GM23338 (cell line): ENCODE results near the gene VSTM1. TPM values are rescaled to one million over a fixed set of nuclear protein-coding genes. Genes with fewer than 3 reads are reported as not detected.

Source experiments
- ATAC-seq: fragments of 200-7000 bp; cut with Tn5 transposase; 3 replicates; pipeline ENCODE4 v1.9.1; 2020
- DNase-seq: peaks from one replicate; pipeline ENCODE4 v3.0.0-alpha.2; 2015; ENCODE audit warnings: low spot score
- H2AFZ ChIP-seq: fragments of 200-600 bp; sonication (generic); 2 replicates; pipeline ENCODE4 v1.8.0; 2016; ENCODE audit warnings: antibody characterized with exemption, mild to moderate bottlenecking, moderate library complexity
- H3F3A ChIP-seq: fragments of 200-600 bp; sonication (generic); replicated peaks from 2 replicates; pipeline ENCODE4 v1.8.0; 2017; ENCODE audit warnings: antibody characterized with exemption, mixed run types, low read depth
- H3K27ac ChIP-seq: fragments of 200-600 bp; sonication (generic); 2 replicates; pipeline ENCODE4 v1.6.1; 2016; ENCODE audit warnings: low read depth
- H3K27me3 ChIP-seq: fragments of 200-600 bp; sonication (generic); 2 replicates; pipeline ENCODE4 v1.8.0; 2016; ENCODE audit warnings: mild to moderate bottlenecking, mixed run types, moderate library complexity; ENCODE audit not compliant: insufficient read depth
- H3K36me3 ChIP-seq: fragments of 200-600 bp; sonication (generic); 2 replicates; pipeline ENCODE4 v1.8.0; 2016; ENCODE audit warnings: mild to moderate bottlenecking; ENCODE audit not compliant: insufficient read depth
- H3K4me1 ChIP-seq: fragments of 200-600 bp; sonication (generic); 2 replicates; pipeline ENCODE4 v1.8.0; 2016; ENCODE audit warnings: mild to moderate bottlenecking, moderate library complexity; ENCODE audit not compliant: insufficient read depth
- H3K4me2 ChIP-seq: fragments of 200-600 bp; sonication (generic); 2 replicates; pipeline ENCODE4 v1.7.1; 2017; ENCODE audit warnings: mixed run types
- H3K4me3 ChIP-seq: fragments of 200-600 bp; sonication (generic); 2 replicates; pipeline ENCODE4 v1.6.1; 2016; ENCODE audit warnings: mixed run types
- H3K79me2 ChIP-seq: fragments of 200-600 bp; sonication (generic); replicated peaks from 2 replicates; pipeline ENCODE4 v1.8.0; 2017; ENCODE audit warnings: mild to moderate bottlenecking; ENCODE audit not compliant: insufficient read depth
- H3K9me2 ChIP-seq: fragments of 200-600 bp; sonication (generic); 2 replicates; pipeline ENCODE4 v1.8.0; 2017; ENCODE audit not compliant: insufficient read depth
- H4K20me1 ChIP-seq: fragments of 200-600 bp; sonication (generic); replicated peaks from 2 replicates; pipeline ENCODE4 v1.8.0; 2017; ENCODE audit warnings: mild to moderate bottlenecking; ENCODE audit not compliant: insufficient read depth
- H3K27ac Mint-ChIP-seq: 2 replicates; pipeline ENCODE4 v1.8.0; 2020; ENCODE audit warnings: inconsistent platforms, mild to moderate bottlenecking, moderate library complexity, mixed read lengths
- H3K27me3 Mint-ChIP-seq: 3 replicates; pipeline ENCODE4 v1.8.0; 2022; ENCODE audit warnings: low read depth, mild to moderate bottlenecking, moderate library complexity, mixed read lengths, inconsistent platforms; ENCODE audit not compliant: insufficient read depth, poor library complexity
- H3K36me3 Mint-ChIP-seq: 3 replicates; pipeline ENCODE4 v1.8.0; 2021; ENCODE audit warnings: low read depth, mild to moderate bottlenecking, inconsistent platforms, moderate library complexity, mixed read lengths
- H3K4me1 Mint-ChIP-seq: 3 replicates; pipeline ENCODE4 v1.8.0; 2020; ENCODE audit warnings: mild to moderate bottlenecking, inconsistent platforms, mixed read lengths
- H3K4me3 Mint-ChIP-seq: 3 replicates; pipeline ENCODE4 v1.8.0; 2021; ENCODE audit warnings: moderate library complexity, mild to moderate bottlenecking, inconsistent platforms, mixed read lengths
- H3K9me3 Mint-ChIP-seq: 3 replicates; pipeline ENCODE4 v1.8.0; 2020; ENCODE audit warnings: moderate library complexity, mild to moderate bottlenecking, inconsistent platforms, mixed read lengths
- CREB1 ChIP-seq: fragments of 250-450 bp; sonication (Bioruptor Pico); IDR thresholded peaks from 2 replicates; pipeline ENCODE4 v1.5.0; 2020; ENCODE audit warnings: low read depth, mild to moderate bottlenecking, moderate library complexity
- CTCF ChIP-seq, 2 experiments: fragments of 200-600 bp in 1 of 2; sonication (generic) in 1 of 2; conservative IDR thresholded peaks; 2 replicates each; pipeline versions ENCODE4 v1.5.1 to v1.6.1; 2016 to 2017; ENCODE audit warnings: antibody characterized with exemption in 2 of 2, low read depth in 2 of 2, mild to moderate bottlenecking in 2 of 2, moderate library complexity in 1 of 2
- EZH2 ChIP-seq: fragments of 200-600 bp; sonication (generic); IDR thresholded peaks from one replicate; pipeline ENCODE4 v1.8.0; 2017; ENCODE audit warnings: antibody characterized with exemption, mild to moderate bottlenecking, low read depth; ENCODE audit not compliant: unreplicated experiment
- JUNB ChIP-seq: IDR thresholded peaks from one replicate; pipeline ENCODE4 v1.6.1; 2016; ENCODE audit warnings: antibody characterized with exemption; ENCODE audit not compliant: unreplicated experiment
- NANOG ChIP-seq: IDR thresholded peaks from 2 replicates; pipeline ENCODE4 v1.6.1; 2016; ENCODE audit warnings: antibody characterized with exemption, borderline replicate concordance
- POLR2AphosphoS5 ChIP-seq: IDR thresholded peaks from 2 replicates; pipeline ENCODE4 v1.6.1; 2016; ENCODE audit warnings: antibody characterized with exemption, low read depth
- ZNF331 ChIP-seq: fragments of 250-450 bp; sonication (Bioruptor Pico); IDR thresholded peaks from 2 replicates; pipeline ENCODE4 v1.5.0; 2020; ENCODE audit warnings: low read depth, mild to moderate bottlenecking, moderate library complexity
- polyA plus RNA-seq: library from polyadenylated mRNA; unstranded; fragments of >200 nt; fragmentation: Nextera tagmentation; extraction: Ambion mirVana; gene quantifications from 2 replicates; pipeline ENCODE4 v1.2.1, GENCODE V29; 2016
- total RNA-seq: library from RNA; depleted of rRNA; stranded (reverse); fragments of >200 nt; shearing (Covaris generic); gene quantifications from 2 replicates; pipeline ENCODE4 v1.2.3, GENCODE V29; 2014
- TF ChIP-seq, protein P1 (sequence below): fragments of 250-450 bp; sonication (Bioruptor Pico); IDR thresholded peaks from 2 replicates; pipeline ENCODE4 v1.5.0; 2020; ENCODE audit warnings: mild to moderate bottlenecking, moderate library complexity
- TF ChIP-seq, protein P2 (sequence below): IDR thresholded peaks from one replicate; pipeline ENCODE4 v1.6.1; 2018; ENCODE audit warnings: antibody characterized with exemption; ENCODE audit not compliant: unreplicated experiment

Gene VSTM1
- total and polyA plus RNA-seq, 2 experiments from 2014 or later = not detected

DNA sequence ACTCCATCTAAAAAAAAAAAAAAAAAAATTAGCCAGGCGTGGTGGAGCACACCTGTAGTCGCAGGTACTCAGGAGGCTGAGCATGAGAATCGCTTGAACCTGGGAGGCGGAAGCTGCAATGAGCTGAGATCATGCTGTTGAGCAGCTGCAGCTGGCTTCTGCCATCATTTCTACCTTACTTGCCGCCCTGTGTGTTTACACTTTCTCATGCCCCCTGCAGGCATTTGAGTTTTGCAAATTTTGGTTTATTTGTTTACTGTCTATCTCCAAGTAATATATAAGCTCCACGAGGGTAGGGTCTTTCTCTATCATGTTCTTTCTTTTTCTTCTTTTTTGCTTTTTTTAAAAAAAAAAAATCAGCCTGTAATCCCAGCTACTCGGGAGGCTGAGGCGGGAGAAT, 54.3 kb downstream of the VSTM1 start:
- peaks cover 13% of the 10 kb centered on the region; the same call in 1 of the 2 replicates for H3F3A ChIP-seq
- no peak overlapping the region for H3K4me3 Mint-ChIP-seq
- H4K20me1 ChIP-seq = no peaks in the 10 kb centered on the region
- no peaks in the 10 kb centered on the region; the same call in 1 of the 2 replicates for H3K27me3 ChIP-seq
- H3K36me3 ChIP-seq = no peaks in the 10 kb centered on the region
- no peaks in the 10 kb centered on the region for H3K36me3 Mint-ChIP-seq
- TF ChIP-seq, protein P1, sequence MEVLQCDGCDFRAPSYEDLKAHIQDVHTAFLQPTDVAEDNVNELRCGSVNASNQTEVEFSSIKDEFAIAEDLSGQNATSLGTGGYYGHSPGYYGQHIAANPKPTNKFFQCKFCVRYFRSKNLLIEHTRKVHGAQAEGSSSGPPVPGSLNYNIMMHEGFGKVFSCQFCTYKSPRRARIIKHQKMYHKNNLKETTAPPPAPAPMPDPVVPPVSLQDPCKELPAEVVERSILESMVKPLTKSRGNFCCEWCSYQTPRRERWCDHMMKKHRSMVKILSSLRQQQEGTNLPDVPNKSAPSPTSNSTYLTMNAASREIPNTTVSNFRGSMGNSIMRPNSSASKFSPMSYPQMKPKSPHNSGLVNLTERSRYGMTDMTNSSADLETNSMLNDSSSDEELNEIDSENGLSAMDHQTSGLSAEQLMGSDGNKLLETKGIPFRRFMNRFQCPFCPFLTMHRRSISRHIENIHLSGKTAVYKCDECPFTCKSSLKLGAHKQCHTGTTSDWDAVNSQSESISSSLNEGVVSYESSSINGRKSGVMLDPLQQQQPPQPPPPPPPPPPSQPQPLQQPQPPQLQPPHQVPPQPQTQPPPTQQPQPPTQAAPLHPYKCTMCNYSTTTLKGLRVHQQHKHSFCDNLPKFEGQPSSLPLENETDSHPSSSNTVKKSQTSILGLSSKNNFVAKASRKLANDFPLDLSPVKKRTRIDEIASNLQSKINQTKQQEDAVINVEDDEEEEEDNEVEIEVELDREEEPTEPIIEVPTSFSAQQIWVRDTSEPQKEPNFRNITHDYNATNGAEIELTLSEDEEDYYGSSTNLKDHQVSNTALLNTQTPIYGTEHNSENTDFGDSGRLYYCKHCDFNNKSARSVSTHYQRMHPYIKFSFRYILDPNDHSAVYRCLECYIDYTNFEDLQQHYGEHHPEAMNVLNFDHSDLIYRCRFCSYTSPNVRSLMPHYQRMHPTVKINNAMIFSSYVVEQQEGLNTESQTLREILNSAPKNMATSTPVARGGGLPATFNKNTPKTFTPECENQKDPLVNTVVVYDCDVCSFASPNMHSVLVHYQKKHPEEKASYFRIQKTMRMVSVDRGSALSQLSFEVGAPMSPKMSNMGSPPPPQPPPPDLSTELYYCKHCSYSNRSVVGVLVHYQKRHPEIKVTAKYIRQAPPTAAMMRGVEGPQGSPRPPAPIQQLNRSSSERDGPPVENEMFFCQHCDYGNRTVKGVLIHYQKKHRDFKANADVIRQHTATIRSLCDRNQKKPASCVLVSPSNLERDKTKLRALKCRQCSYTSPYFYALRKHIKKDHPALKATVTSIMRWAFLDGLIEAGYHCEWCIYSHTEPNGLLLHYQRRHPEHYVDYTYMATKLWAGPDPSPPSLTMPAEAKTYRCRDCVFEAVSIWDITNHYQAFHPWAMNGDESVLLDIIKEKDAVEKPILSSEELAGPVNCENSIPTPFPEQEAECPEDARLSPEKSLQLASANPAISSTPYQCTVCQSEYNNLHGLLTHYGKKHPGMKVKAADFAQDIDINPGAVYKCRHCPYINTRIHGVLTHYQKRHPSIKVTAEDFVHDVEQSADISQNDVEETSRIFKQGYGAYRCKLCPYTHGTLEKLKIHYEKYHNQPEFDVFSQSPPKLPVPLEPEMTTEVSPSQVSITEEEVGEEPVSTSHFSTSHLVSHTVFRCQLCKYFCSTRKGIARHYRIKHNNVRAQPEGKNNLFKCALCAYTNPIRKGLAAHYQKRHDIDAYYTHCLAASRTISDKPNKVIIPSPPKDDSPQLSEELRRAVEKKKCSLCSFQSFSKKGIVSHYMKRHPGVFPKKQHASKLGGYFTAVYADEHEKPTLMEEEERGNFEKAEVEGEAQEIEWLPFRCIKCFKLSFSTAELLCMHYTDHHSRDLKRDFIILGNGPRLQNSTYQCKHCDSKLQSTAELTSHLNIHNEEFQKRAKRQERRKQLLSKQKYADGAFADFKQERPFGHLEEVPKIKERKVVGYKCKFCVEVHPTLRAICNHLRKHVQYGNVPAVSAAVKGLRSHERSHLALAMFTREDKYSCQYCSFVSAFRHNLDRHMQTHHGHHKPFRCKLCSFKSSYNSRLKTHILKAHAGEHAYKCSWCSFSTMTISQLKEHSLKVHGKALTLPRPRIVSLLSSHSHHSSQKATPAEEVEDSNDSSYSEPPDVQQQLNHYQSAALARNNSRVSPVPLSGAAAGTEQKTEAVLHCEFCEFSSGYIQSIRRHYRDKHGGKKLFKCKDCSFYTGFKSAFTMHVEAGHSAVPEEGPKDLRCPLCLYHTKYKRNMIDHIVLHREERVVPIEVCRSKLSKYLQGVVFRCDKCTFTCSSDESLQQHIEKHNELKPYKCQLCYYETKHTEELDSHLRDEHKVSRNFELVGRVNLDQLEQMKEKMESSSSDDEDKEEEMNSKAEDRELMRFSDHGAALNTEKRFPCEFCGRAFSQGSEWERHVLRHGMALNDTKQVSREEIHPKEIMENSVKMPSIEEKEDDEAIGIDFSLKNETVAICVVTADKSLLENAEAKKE (CRISPR knock-in tag) = no peak
- TF ChIP-seq CREB1 (CRISPR knock-in tag) (no peak), EZH2 (no peak)
- H3K79me2 ChIP-seq = no peaks in the 10 kb centered on the region
- H3K4me1 ChIP-seq = peaks cover 12% of the 10 kb centered on the region
- H3K27me3 Mint-ChIP-seq = peaks cover 8% of the 10 kb centered on the region
- no peak overlapping the region for H3K27ac Mint-ChIP-seq
- H3K4me1 Mint-ChIP-seq = peaks cover 20% of the 10 kb centered on the region
- no peaks in the 10 kb centered on the region for H3K9me2 ChIP-seq
- DNase-seq (no peak), ATAC-seq (no peak)
- H3K27ac ChIP-seq = no peak overlapping the region
- no peaks in the 10 kb centered on the region; the same call in 2 of the 3 replicates for H3K9me3 Mint-ChIP-seq
- H3K4me2 ChIP-seq = no peak overlapping the region
- H2AFZ ChIP-seq = no peak overlapping the region
- H3K4me3 ChIP-seq = no peak overlapping the region

DNA sequence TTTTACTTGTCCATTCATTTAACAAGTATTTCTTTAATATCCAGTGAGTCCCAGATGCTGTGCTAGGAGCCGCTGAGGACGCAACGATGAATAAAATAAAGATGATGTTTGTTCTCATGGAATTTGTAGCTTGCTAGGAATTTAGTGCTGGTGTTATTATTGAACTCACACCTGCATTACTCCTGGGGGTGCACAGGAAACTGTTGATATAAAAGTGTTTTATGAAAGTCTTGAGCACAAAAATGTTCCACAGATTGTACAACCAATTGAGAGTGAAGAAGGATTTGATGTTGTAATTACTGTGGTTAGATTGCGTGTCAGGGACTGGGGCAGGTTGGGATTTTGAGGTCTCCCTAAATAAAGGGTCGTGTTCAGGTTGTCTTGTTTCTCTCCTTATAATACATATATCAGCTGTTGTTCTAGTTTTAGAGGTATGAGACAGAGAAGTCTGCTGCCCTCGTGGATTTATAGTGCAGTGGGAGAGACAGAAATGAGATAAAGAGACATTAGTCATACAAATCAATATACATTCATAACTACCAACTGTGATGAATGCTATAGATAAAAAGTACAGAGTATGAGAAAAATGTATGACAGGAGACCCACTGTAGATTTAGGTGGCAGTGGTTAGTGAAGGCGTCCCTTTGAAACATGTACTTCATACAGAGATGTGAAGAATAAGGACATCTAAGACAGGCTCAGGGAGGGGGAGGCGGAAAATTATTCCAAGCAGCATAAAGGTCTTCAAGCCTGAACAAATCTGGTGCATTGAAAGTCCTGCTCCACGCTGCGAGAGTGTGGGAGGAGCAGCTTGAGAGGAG, 61.0 kb downstream of the VSTM1 start:
- H3F3A ChIP-seq = peaks cover 2% of the 10 kb centered on the region; the same call in 1 of the 2 replicates
- H3K36me3 Mint-ChIP-seq = no peaks in the 10 kb centered on the region
- no peak overlapping the region for H3K4me3 Mint-ChIP-seq
- no peak for ATAC-seq
- no peak for DNase-seq
- no peak overlapping the region for H3K27ac Mint-ChIP-seq
- H3K36me3 ChIP-seq = no peaks in the 10 kb centered on the region
- H3K4me1 ChIP-seq = peaks cover 7% of the 10 kb centered on the region; the same call in 1 of the 2 replicates
- no peaks in the 10 kb centered on the region for H4K20me1 ChIP-seq
- H3K9me3 Mint-ChIP-seq = no peaks in the 10 kb centered on the region
- peaks cover 15% of the 10 kb centered on the region for H3K27me3 Mint-ChIP-seq
- H3K27me3 ChIP-seq = peaks cover 38% of the 10 kb centered on the region
- no peaks in the 10 kb centered on the region for H3K79me2 ChIP-seq
- H3K9me2 ChIP-seq = peaks cover 4% of the 10 kb centered on the region; the same call in 1 of the 2 replicates
- peaks cover 4% of the 10 kb centered on the region; the same call in 2 of the 3 replicates for H3K4me1 Mint-ChIP-seq
- H3K27ac ChIP-seq = no peak overlapping the region
- no peak overlapping the region for H3K4me2 ChIP-seq
- H2AFZ ChIP-seq = no peak overlapping the region
- H3K4me3 ChIP-seq = no peak overlapping the region
- no peak for TF ChIP-seq ZNF331
- TF ChIP-seq NANOG = no peak
- TF ChIP-seq POLR2AphosphoS5 = no peak
- TF ChIP-seq, protein P2, sequence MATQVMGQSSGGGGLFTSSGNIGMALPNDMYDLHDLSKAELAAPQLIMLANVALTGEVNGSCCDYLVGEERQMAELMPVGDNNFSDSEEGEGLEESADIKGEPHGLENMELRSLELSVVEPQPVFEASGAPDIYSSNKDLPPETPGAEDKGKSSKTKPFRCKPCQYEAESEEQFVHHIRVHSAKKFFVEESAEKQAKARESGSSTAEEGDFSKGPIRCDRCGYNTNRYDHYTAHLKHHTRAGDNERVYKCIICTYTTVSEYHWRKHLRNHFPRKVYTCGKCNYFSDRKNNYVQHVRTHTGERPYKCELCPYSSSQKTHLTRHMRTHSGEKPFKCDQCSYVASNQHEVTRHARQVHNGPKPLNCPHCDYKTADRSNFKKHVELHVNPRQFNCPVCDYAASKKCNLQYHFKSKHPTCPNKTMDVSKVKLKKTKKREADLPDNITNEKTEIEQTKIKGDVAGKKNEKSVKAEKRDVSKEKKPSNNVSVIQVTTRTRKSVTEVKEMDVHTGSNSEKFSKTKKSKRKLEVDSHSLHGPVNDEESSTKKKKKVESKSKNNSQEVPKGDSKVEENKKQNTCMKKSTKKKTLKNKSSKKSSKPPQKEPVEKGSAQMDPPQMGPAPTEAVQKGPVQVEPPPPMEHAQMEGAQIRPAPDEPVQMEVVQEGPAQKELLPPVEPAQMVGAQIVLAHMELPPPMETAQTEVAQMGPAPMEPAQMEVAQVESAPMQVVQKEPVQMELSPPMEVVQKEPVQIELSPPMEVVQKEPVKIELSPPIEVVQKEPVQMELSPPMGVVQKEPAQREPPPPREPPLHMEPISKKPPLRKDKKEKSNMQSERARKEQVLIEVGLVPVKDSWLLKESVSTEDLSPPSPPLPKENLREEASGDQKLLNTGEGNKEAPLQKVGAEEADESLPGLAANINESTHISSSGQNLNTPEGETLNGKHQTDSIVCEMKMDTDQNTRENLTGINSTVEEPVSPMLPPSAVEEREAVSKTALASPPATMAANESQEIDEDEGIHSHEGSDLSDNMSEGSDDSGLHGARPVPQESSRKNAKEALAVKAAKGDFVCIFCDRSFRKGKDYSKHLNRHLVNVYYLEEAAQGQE = no peak
- no peak for TF ChIP-seq JUNB
- TF ChIP-seq CTCF (conservative IDR thresholded peaks at IDR 0.05; ENCODE audit: low read depth in 2 of 2) = no peak
- no peak for TF ChIP-seq CREB1 (CRISPR knock-in tag)
